Measurements from ENCODE around the gene HLA-DOB.

The HLA-DOB gene

GRCh38 chr6:32774426-32774825 lies 42.4 kb downstream of the HLA-DOB start:
- Histone ChIP-seq H3K4me1 (ENCODE audit: insufficient read depth, low read length) (no peaks in the 10 kb centered on the region), H3K4me3 (ENCODE audit: low read depth in 1 of 2, low read length in 2 of 2) (no peak overlapping the region), H3K9me3 (ENCODE audit: low read length) (no peaks in the 10 kb centered on the region), H3K36me3 (ENCODE audit: insufficient read depth, low read length) (no peaks in the 10 kb centered on the region), H3K9ac (ENCODE audit: low read length) (no peak overlapping the region), H3K27me3 (ENCODE audit: control insufficient read depth in 1 of 2, insufficient read depth in 2 of 2, low read length in 2 of 2) (peaks cover 0 to 4% of the 10 kb centered on the region in 2 donors), H3K27ac (ENCODE audit: low read depth, low read length) (no peak overlapping the region)

DNA sequence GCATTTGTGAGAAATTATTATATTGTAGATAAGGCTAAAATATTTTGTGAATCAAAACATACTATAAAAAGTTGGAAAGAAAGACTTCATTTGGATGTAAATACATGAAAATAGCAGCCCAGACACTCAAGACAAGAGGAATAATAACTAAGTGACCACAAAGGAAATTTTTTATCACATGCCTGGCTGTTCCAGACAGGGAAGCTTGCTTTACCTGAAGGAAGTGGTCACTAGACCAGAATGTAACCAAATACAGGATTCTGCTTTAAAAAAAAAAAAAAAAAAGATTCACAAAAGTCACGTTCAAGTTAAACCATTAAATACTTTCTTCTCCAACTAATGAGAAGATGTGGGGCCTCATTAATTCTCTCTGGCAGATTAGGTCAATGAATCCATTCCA lies 44.1 kb downstream of the HLA-DOB start:
- H3K9ac ChIP-seq (ENCODE audit: low read length): no peak overlapping the region
- no peak overlapping the region for H3K4me3 ChIP-seq (ENCODE audit: low read depth in 1 of 2, low read length in 2 of 2)
- H3K27me3 ChIP-seq (ENCODE audit: control insufficient read depth in 1 of 2, insufficient read depth in 2 of 2, low read length in 2 of 2): peaks cover 0 to 4% of the 10 kb centered on the region in 2 donors
- no peaks in the 10 kb centered on the region for H3K36me3 ChIP-seq (ENCODE audit: insufficient read depth, low read length)
- H3K4me1 ChIP-seq (ENCODE audit: insufficient read depth, low read length): no peaks in the 10 kb centered on the region
- H3K27ac ChIP-seq (ENCODE audit: low read depth, low read length): no peak overlapping the region
- no peaks in the 10 kb centered on the region for H3K9me3 ChIP-seq (ENCODE audit: low read length)

DNA sequence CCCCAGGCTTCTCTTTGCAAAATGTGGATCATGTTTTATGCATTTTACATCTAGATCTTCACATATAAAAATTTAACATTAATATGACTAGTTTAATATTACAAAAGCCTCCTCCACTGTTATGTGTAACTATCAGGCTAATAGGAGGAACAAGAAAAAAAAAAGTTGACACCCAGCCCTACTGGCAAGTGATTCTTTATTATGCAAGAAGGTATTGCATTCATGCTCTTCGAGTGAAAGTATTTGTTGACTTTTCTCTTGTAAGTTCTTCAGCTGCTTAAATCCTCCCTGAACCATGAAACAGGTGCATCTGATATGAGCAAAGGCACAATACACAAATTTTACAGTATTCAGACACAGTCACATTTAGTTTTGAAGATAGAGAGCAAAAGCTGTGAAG lies 52.8 kb downstream of the HLA-DOB start:
- Histone ChIP-seq H3K4me1 (ENCODE audit: insufficient read depth, low read length) (no peaks in the 10 kb centered on the region), H3K36me3 (ENCODE audit: insufficient read depth, low read length) (no peaks in the 10 kb centered on the region), H3K4me3 (ENCODE audit: low read depth in 1 of 2, low read length in 2 of 2) (no peak overlapping the region), H3K9me3 (ENCODE audit: low read length) (no peaks in the 10 kb centered on the region), H3K27me3 (ENCODE audit: control insufficient read depth in 1 of 2, insufficient read depth in 2 of 2, low read length in 2 of 2) (peaks cover 3% of the 10 kb centered on the region in 2 donors), H3K9ac (ENCODE audit: low read length) (no peak overlapping the region), H3K27ac (ENCODE audit: low read depth, low read length) (no peak overlapping the region)

DNA sequence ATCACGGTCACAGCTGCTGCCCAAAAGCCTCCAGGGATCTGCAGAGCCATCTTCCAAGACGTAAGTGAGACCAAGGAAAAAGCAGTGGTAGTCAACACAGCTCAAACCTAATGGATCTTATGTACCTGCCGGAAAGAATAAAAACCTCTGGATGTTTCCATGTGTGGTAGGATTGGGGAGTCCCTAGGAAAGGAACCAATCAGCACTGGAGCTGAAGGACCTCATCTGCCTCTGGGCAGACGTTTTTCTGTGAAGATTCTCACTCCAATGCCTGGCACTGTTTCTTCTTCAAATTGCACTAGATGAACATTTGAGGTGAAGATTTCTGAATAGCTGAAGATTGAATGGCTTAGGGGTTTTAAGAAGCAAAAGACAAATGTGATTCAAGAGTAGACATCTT lies 53.4 kb downstream of the HLA-DOB start, which contains the start of gene HLA-DQB2:
Gene HLA-DQB2 (minus strand): TSS at position 112 of the 400 bp plus-strand sequence. CDS start 62 bp downstream, at position 50.
- Histone ChIP-seq H3K4me1 (ENCODE audit: insufficient read depth, low read length) (no peaks in the 10 kb centered on the region), H3K27me3 (ENCODE audit: control insufficient read depth in 1 of 2, insufficient read depth in 2 of 2, low read length in 2 of 2) (peaks cover 3% of the 10 kb centered on the region in 2 donors), H3K4me3 (ENCODE audit: low read depth in 1 of 2, low read length in 2 of 2) (no peak within 1 kb of the TSS), H3K9ac (ENCODE audit: low read length) (no peak within 1 kb of the TSS), H3K36me3 (ENCODE audit: insufficient read depth, low read length) (no peaks in the 10 kb centered on the region), H3K9me3 (ENCODE audit: low read length) (no peaks in the 10 kb centered on the region), H3K27ac (ENCODE audit: low read depth, low read length) (no peak within 1 kb of the TSS)
